ENCODE results near the gene HSD3B7.

Gene HSD3B7

GRCh38 chr16:30997725-30998711 lies 13.0 kb downstream of the HSD3B7 start:
- peak; percentile 26 for DNase-seq (ENCODE audit: low read depth)
- no peak for TF ChIP-seq CTCF (conservative IDR thresholded peaks at IDR 0.05; ENCODE audit: low read depth, low read length)
- peak overlapping the region; percentile 51 for H3K4me3 ChIP-seq (ENCODE audit: low read length)

DNA sequence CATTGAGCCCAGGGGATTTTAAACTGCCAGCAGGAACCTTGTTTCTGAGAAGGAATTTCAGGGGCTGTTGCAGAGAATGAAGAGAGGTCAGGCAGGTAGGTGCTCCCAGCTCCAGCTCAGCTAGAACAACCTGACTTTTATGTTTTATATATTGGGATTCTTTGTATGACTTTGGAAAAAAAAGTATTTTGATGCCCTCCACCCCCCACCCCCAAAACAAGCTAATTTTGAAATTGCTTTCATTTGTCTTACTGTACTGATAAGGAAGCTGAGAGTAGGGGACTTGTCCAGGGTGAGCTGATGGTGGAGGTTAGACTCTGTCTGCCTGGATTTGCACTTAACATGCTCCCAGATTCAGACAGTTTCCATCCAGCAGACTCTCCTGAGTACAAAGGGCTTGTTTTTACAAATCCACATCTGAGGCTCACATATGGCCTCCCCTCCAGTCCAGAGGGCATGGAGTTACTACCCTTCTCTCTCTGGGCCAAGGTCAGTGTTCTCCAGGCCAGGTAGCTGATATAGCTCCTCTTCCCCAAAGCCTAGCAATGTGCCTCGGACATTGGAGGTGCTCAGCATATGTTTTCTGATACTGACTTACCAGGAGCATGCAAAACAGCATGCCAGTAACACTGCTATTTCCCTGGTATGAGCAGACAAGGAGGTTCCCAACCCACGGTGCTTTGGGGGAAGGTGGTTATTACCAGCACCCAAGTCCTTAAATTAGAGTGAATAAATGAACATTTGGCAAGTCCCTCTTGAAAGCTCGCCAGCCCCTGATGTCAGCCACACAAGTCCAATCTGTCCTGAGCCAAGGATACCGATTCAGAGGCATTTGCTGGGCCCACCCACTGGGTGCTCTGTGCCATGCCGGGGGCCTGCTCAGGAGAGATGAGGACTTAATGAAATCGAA lies 14.1 kb downstream of the HSD3B7 start:
- DNase-seq (ENCODE audit: low read depth), result no peak
- no peak for TF ChIP-seq CTCF (conservative IDR thresholded peaks at IDR 0.05; ENCODE audit: low read depth, low read length)

DNA sequence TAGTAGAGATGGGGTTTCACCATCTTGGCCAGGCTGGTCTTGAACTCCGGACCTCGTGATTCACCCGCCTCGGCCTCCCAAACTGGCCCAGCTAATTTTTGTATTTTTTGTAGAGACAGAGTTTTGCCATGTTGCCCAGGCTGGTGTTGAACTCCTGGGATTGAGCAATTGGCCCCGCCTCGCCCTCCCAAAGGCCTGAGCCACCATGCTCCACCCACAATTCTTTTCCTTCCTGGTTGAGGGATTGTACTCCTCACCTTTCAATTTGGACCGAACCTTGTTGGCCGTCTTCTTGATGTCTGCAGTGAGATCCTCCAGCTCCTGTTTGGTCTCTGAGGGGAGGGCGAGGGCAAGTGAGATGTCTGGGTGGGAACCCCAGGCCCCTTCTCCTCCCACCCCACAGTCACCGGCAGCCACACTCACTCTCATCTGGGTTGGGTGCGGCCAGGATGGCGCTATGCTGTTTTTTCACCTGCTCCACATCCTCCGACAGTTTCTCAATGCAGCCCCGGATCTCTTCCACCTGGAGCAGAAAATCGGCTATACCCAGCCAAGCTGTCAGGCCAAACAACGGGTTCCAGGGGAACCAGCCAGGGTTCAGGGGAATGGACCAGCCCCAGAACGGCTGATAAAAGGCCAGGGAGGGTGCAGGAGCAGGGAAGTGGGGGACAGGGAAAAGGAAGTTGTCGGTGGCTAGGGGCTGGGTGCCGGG lies 15.8 kb downstream of the HSD3B7 start:
- H3K4me3 ChIP-seq (ENCODE audit: low read length), result no peak overlapping the region
- no peak for DNase-seq (ENCODE audit: low read depth)

More for the DNA sequence above, 14.1 kb downstream of the HSD3B7 start:
- H3K4me3 ChIP-seq (ENCODE audit: low read length), result no peak overlapping the region

DNA sequence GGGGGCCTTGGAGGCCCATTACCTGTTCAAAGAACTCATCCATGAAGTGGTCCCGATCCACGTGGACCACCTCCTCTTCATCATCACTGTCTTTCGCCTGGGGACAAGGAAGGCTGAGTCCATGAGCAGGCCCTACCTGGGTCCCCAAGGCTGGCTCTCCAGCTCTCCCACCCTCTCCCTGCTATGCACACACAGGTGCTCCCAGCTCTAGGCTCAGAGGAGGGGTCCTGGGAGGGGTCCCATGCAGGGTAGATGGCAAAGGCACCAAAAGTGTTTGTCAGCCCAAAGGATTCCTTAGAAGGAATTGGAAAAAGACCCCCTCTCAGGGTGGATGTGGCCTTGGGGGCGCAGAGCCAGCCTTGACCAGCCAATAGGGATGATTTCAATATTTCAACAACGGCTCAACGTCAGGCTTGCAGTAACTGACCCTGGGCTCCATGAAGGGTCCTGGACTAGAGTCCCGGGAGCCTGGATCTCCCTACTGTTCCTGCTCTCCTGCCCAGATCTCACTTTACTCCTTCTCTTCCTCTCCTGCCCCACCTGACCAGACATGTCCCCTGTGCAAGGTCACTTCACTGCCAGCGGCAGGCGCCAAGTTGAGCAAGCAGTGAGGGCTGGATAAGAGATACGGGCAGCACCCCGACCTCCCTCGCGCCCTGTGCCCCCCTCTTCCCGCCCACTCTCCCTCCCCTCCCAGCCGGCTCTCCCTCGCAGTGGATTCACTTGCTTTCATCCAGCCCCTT lies 16.7 kb downstream of the HSD3B7 start:
- DNase-seq (ENCODE audit: low read depth), result no peak

More for the DNA sequence above, 15.8 kb downstream of the HSD3B7 start:
- TF ChIP-seq CTCF (conservative IDR thresholded peaks at IDR 0.05; ENCODE audit: low read depth, low read length), result no peak

DNA sequence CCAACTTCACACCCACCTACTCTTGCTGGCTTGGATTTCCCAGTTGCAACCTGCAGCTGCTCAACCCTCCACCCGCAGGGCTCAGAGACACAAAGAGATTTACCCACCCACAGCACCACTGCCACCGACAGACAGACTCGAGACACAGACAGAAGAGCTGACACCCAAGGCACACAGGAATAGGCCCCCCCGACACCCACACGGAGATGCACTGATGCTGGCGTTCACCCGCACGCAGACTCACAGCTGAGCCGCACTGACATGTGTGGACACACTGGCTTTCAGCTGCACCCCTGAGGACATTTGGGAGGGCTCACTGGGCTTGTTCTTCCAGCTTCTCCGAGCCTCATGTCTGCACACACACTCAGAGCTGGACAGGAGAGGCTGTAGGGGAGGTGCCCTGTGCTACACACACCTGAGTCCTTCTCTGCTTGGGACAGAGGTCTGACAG lies 17.3 kb downstream of the HSD3B7 start:
- TF ChIP-seq CTCF (conservative IDR thresholded peaks at IDR 0.05; ENCODE audit: low read depth, low read length), result no peak
- DNase-seq (ENCODE audit: low read depth), result no peak
- H3K4me3 ChIP-seq (ENCODE audit: low read length), result no peak overlapping the region

More for the DNA sequence above, 16.7 kb downstream of the HSD3B7 start:
- no peak overlapping the region for H3K4me3 ChIP-seq (ENCODE audit: low read length)
- no peak for TF ChIP-seq CTCF (conservative IDR thresholded peaks at IDR 0.05; ENCODE audit: low read depth, low read length)

- no peak overlapping the region for H3K4me3 ChIP-seq (ENCODE audit: low read length)
- no peak for TF ChIP-seq CTCF (conservative IDR thresholded peaks at IDR 0.05; ENCODE audit: low read depth, low read length)
- DNase-seq (ENCODE audit: low read depth), result no peak
These were observed 17.9 kb downstream of the HSD3B7 start for GRCh38 chr16:31002862-31003341.
